AG09319 (cell line): ENCODE data around the gene SPG7.
A peak's percentile ranks its signal among the peaks of the same experiment; 100 is the strongest.

Source experiments
- DNase-seq: peaks from one replicate; pipeline ENCODE4 v3.0.0-alpha.2; 2010; ENCODE audit warnings: low read depth; ENCODE audit errors: extremely low read depth
- CTCF ChIP-seq: IDR thresholded peaks from 2 replicates; pipeline ENCODE4 v1.5.1; 2011; ENCODE audit warnings: low read depth, mild to moderate bottlenecking, inconsistent platforms, low read length, moderate library complexity

Gene SPG7

GRCh38 chr16:89596061-89596689 is 88.0 kb downstream of the SPG7 start:
- no peak for DNase-seq
- TF ChIP-seq CTCF, result no peak

- TF ChIP-seq CTCF, result no peak
Observed at GRCh38 chr16:89596957-89597649, 88.9 kb downstream of the SPG7 start.

GRCh38 chr16:89598199-89598598 is 90.0 kb downstream of the SPG7 start:
- no peak for DNase-seq
- no peak for TF ChIP-seq CTCF

More at GRCh38 chr16:89596957-89597649, 88.9 kb downstream of the SPG7 start:
- no peak for DNase-seq

- DNase-seq, result no peak
Observed at GRCh38 chr16:89599451-89599858, 91.3 kb downstream of the SPG7 start.

GRCh38 chr16:89599902-89600301 is 91.7 kb downstream of the SPG7 start:
- no peak for TF ChIP-seq CTCF
- DNase-seq, result no peak

More at GRCh38 chr16:89599451-89599858, 91.3 kb downstream of the SPG7 start:
- peak; percentile 23 for TF ChIP-seq CTCF

- no peak for TF ChIP-seq CTCF
- DNase-seq, result no peak
Observed at GRCh38 chr16:89600427-89600826, 92.2 kb downstream of the SPG7 start.

GRCh38 chr16:89600956-89601355 is 92.8 kb downstream of the SPG7 start:
- DNase-seq, result no peak
- no peak for TF ChIP-seq CTCF
